IPS-NIHi7 (cell line): ENCODE measurements around the gene MINK1.
A peak's percentile ranks its signal among the peaks of the same experiment; 100 is the strongest.

Experiments
- DNase-seq: peaks from one replicate; pipeline ENCODE4 v3.0.0; 2012; ENCODE audit warnings: mixed read lengths; ENCODE audit errors: extremely low spot score

Gene MINK1

GRCh38 chr17:4933646-4934045 is 100.5 kb downstream of the MINK1 start:
- DNase-seq, result no peak

GRCh38 chr17:4934173-4934979 is 101.2 kb downstream of the MINK1 start:
- DNase-seq, result peak; percentile 66

- no peak for DNase-seq
Observed at GRCh38 chr17:4935650-4936049, 102.5 kb downstream of the MINK1 start.

GRCh38 chr17:4936436-4936835 is 103.3 kb downstream of the MINK1 start:
- DNase-seq, result no peak

GRCh38 chr17:4937553-4937952 is 104.4 kb downstream of the MINK1 start:
- DNase-seq, result no peak

GRCh38 chr17:4938069-4938491 is 104.9 kb downstream of the MINK1 start:
- no peak for DNase-seq

- no peak for DNase-seq
Observed at GRCh38 chr17:4938688-4939545, 105.8 kb downstream of the MINK1 start.

- peak; percentile 26 for DNase-seq
Observed at GRCh38 chr17:4939546-4939795, 106.3 kb downstream of the MINK1 start.

- peak; percentile 96 for DNase-seq
Observed at GRCh38 chr17:4939796-4940554, 106.8 kb downstream of the MINK1 start, which contains the start of the genes RNF167 and SLC25A11. RNF167 (plus strand) TSS chr17:4940268; CDS start chr17:4940910, 642 bp downstream. SLC25A11 (minus strand) TSS chr17:4940046; CDS start chr17:4939910, 136 bp downstream.

- peak; percentile 76 for DNase-seq
Observed at GRCh38 chr17:4940555-4941318, 107.6 kb downstream of the MINK1 start.

- DNase-seq, result no peak
Observed at GRCh38 chr17:4941319-4941610, 108.1 kb downstream of the MINK1 start.

- no peak for DNase-seq
Observed at GRCh38 chr17:4942760-4943508, 109.8 kb downstream of the MINK1 start.

GRCh38 chr17:4944163-4944553 is 111.0 kb downstream of the MINK1 start:
- DNase-seq, result no peak

GRCh38 chr17:4944554-4945175 is 111.5 kb downstream of the MINK1 start:
- no peak for DNase-seq

- peak; percentile 43 for DNase-seq
Observed at GRCh38 chr17:4945176-4945943, 112.2 kb downstream of the MINK1 start.

- no peak for DNase-seq
Observed at GRCh38 chr17:4945944-4946280, 112.8 kb downstream of the MINK1 start.

- DNase-seq, result no peak
Observed at GRCh38 chr17:4946312-4946976, 113.3 kb downstream of the MINK1 start.

- no peak for DNase-seq
Observed at GRCh38 chr17:4947010-4947410, 113.9 kb downstream of the MINK1 start.
